ENCODE results near the gene MRM3. TPM values are rescaled to one million over a fixed set of nuclear protein-coding genes. Genes with fewer than 3 reads are reported as not detected.
"Not testable (repeated sequence)": the region's sequence is repeated elsewhere in the genome, so short reads cannot be mapped to it uniquely, and the experiment has no call there.

Gene MRM3
- polyA plus RNA-seq, 1 donor from 2014 or later: 20.0 TPM

DNA sequence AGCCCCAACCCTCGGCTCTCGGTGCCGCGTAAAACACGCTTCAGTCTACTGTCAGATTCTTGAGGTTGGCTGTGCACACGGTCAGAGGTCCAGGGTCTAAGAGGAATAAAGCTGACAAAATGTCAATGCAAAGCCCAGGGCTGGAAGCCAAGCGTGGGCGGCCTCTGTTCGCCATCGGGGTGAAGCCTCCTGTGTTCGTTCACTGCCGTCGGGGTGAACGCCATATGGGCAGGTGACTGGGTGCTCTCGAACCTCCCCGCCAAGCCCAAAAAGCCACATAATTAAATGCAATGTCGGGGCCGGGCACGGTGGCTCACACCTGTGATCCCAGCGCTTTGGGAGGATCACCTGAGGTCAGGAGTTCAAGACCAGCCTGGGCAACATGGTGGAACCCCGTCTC is 44.6 kb downstream of the MRM3 start:
- no peak overlapping the region for H2AFZ ChIP-seq (ENCODE audit: low read depth, low read length)
- no peak overlapping the region for H3K4me3 ChIP-seq (ENCODE audit: low read length)
- no peaks in the 10 kb centered on the region for H3K79me2 ChIP-seq (replicated peaks; ENCODE audit: insufficient read depth, low read length)
- no peaks in the 10 kb centered on the region for H3K36me3 ChIP-seq (ENCODE audit: insufficient read depth, low read length)
- no peak overlapping the region for H3K4me2 ChIP-seq (ENCODE audit: low read length)
- no peaks in the 10 kb centered on the region for H3F3A ChIP-seq (ENCODE audit: insufficient read depth, low read length, poor library complexity, severe bottlenecking)
- H3K9ac ChIP-seq (ENCODE audit: low read length): no peak overlapping the region
- H4K20me1 ChIP-seq (ENCODE audit: insufficient read depth): no peaks in the 10 kb centered on the region
- no peak overlapping the region for H3K27ac ChIP-seq (ENCODE audit: low read length)
- no peaks in the 10 kb centered on the region for H3K9me2 ChIP-seq (ENCODE audit: insufficient read depth, low read length)
- H3K27me3 ChIP-seq (ENCODE audit: insufficient read depth, low read depth, low read length): no peaks in the 10 kb centered on the region
- TF ChIP-seq TAF1 (IDR thresholded peaks at IDR 0.05; ENCODE audit: low read depth) (no peak), POLR2AphosphoS5 (IDR thresholded peaks at IDR 0.05) (no peak), RAD21 (conservative IDR thresholded peaks at IDR 0.05) (no peak), MXI1 (conservative IDR thresholded peaks at IDR 0.05; ENCODE audit: poor library complexity, severe bottlenecking) (no peak), SMC3 (conservative IDR thresholded peaks at IDR 0.05; ENCODE audit: poor library complexity) (no peak), EZH2 (IDR thresholded peaks at IDR 0.05; ENCODE audit: borderline replicate concordance, insufficient read depth, low read length, poor library complexity, severe bottlenecking) (no peak), EP300 (conservative IDR thresholded peaks at IDR 0.05; ENCODE audit: poor library complexity, severe bottlenecking) (no peak)
- TF ChIP-seq, protein P1, sequence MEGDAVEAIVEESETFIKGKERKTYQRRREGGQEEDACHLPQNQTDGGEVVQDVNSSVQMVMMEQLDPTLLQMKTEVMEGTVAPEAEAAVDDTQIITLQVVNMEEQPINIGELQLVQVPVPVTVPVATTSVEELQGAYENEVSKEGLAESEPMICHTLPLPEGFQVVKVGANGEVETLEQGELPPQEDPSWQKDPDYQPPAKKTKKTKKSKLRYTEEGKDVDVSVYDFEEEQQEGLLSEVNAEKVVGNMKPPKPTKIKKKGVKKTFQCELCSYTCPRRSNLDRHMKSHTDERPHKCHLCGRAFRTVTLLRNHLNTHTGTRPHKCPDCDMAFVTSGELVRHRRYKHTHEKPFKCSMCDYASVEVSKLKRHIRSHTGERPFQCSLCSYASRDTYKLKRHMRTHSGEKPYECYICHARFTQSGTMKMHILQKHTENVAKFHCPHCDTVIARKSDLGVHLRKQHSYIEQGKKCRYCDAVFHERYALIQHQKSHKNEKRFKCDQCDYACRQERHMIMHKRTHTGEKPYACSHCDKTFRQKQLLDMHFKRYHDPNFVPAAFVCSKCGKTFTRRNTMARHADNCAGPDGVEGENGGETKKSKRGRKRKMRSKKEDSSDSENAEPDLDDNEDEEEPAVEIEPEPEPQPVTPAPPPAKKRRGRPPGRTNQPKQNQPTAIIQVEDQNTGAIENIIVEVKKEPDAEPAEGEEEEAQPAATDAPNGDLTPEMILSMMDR (IDR thresholded peaks at IDR 0.05; ENCODE audit: poor library complexity, severe bottlenecking): no peak
- TF ChIP-seq, protein P2, sequence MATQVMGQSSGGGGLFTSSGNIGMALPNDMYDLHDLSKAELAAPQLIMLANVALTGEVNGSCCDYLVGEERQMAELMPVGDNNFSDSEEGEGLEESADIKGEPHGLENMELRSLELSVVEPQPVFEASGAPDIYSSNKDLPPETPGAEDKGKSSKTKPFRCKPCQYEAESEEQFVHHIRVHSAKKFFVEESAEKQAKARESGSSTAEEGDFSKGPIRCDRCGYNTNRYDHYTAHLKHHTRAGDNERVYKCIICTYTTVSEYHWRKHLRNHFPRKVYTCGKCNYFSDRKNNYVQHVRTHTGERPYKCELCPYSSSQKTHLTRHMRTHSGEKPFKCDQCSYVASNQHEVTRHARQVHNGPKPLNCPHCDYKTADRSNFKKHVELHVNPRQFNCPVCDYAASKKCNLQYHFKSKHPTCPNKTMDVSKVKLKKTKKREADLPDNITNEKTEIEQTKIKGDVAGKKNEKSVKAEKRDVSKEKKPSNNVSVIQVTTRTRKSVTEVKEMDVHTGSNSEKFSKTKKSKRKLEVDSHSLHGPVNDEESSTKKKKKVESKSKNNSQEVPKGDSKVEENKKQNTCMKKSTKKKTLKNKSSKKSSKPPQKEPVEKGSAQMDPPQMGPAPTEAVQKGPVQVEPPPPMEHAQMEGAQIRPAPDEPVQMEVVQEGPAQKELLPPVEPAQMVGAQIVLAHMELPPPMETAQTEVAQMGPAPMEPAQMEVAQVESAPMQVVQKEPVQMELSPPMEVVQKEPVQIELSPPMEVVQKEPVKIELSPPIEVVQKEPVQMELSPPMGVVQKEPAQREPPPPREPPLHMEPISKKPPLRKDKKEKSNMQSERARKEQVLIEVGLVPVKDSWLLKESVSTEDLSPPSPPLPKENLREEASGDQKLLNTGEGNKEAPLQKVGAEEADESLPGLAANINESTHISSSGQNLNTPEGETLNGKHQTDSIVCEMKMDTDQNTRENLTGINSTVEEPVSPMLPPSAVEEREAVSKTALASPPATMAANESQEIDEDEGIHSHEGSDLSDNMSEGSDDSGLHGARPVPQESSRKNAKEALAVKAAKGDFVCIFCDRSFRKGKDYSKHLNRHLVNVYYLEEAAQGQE (IDR thresholded peaks at IDR 0.05; ENCODE audit: borderline replicate concordance): no peak
- no peaks in the 10 kb centered on the region for H3K9me3 ChIP-seq (ENCODE audit: low read length)

DNA sequence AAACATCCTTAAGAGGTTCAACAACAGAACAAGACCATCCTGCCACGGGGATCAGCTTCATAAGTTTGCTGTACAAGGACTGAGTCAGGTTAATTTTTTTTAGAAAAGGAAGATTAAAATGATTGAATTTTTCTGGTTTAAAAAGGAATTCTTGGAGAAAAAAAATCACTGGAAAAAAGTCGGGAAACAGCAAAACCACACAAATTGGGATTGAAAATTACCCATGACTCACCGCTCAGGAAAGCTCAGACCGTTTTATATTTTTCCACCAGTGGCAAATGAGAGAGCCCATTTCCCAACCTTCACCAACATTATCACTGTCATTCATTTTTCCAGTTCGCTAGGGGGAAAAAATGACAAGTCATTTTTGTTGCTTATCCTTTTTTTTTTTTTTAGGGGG is 46.6 kb downstream of the MRM3 start:
- H3K79me2 ChIP-seq (replicated peaks; ENCODE audit: insufficient read depth, low read length): no peaks in the 10 kb centered on the region
- no peaks in the 10 kb centered on the region for H4K20me1 ChIP-seq (ENCODE audit: insufficient read depth)
- H3K4me2 ChIP-seq (ENCODE audit: low read length): no peak overlapping the region
- no peaks in the 10 kb centered on the region for H3F3A ChIP-seq (ENCODE audit: insufficient read depth, low read length, poor library complexity, severe bottlenecking)
- no peak overlapping the region for H3K27ac ChIP-seq (ENCODE audit: low read length)
- H3K36me3 ChIP-seq (ENCODE audit: insufficient read depth, low read length): no peaks in the 10 kb centered on the region
- no peak overlapping the region for H2AFZ ChIP-seq (ENCODE audit: low read depth, low read length)
- no peaks in the 10 kb centered on the region for H3K27me3 ChIP-seq (ENCODE audit: insufficient read depth, low read depth, low read length)
- TF ChIP-seq MXI1 (conservative IDR thresholded peaks at IDR 0.05; ENCODE audit: poor library complexity, severe bottlenecking) (no peak), EZH2 (IDR thresholded peaks at IDR 0.05; ENCODE audit: borderline replicate concordance, insufficient read depth, low read length, poor library complexity, severe bottlenecking) (no peak), EP300 (conservative IDR thresholded peaks at IDR 0.05; ENCODE audit: poor library complexity, severe bottlenecking) (no peak), POLR2AphosphoS5 (IDR thresholded peaks at IDR 0.05) (no peak), RAD21 (conservative IDR thresholded peaks at IDR 0.05) (no peak), SMC3 (conservative IDR thresholded peaks at IDR 0.05; ENCODE audit: poor library complexity) (no peak), TAF1 (IDR thresholded peaks at IDR 0.05; ENCODE audit: low read depth) (no peak)
- TF ChIP-seq, protein P2 (IDR thresholded peaks at IDR 0.05; ENCODE audit: borderline replicate concordance): no peak
- TF ChIP-seq, protein P1 (IDR thresholded peaks at IDR 0.05; ENCODE audit: poor library complexity, severe bottlenecking): no peak
- H3K4me3 ChIP-seq (ENCODE audit: low read length): no peak overlapping the region
- H3K9me2 ChIP-seq (ENCODE audit: insufficient read depth, low read length): no peaks in the 10 kb centered on the region
- H3K9ac ChIP-seq (ENCODE audit: low read length): no peak overlapping the region
- H3K9me3 ChIP-seq (ENCODE audit: low read length): no peaks in the 10 kb centered on the region

DNA sequence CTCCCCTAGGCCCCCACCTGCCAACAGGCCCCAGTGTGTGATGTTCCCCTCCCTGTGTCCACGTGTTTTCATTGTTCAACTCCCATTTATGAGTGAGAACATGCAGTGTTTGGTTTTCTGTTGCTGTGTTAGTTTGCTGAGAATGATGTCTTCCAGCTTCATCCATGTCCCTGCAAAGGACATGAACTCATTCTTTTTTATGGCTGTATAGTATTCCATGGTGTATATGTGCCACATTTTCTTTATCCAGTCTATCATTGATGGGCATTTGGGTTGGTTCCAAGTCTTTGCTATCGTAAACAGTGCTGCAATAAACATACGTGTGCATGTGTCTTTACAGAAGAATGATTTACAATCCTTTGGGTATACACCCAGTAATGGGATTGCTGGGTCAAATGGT is 47.5 kb downstream of the MRM3 start:
- H2AFZ ChIP-seq (ENCODE audit: low read depth, low read length); H3K9me2 ChIP-seq (ENCODE audit: insufficient read depth, low read length); H3K4me2 ChIP-seq (ENCODE audit: low read length); H3F3A ChIP-seq (ENCODE audit: insufficient read depth, low read length, poor library complexity, severe bottlenecking); H3K9me3 ChIP-seq (ENCODE audit: low read length); H3K36me3 ChIP-seq (ENCODE audit: insufficient read depth, low read length); H3K9ac ChIP-seq (ENCODE audit: low read length); H3K79me2 ChIP-seq (replicated peaks; ENCODE audit: insufficient read depth, low read length); H4K20me1 ChIP-seq (ENCODE audit: insufficient read depth); H3K27ac ChIP-seq (ENCODE audit: low read length); H3K27me3 ChIP-seq (ENCODE audit: insufficient read depth, low read depth, low read length); H3K4me3 ChIP-seq (ENCODE audit: low read length): not testable (repeated sequence)
